Caco-2 (cell line): ENCODE data around the gene BFAR. TPM values are rescaled to one million over a fixed set of nuclear protein-coding genes. Genes with fewer than 3 reads are reported as not detected.
"Not testable (repeated sequence)": the region's sequence is repeated elsewhere in the genome, so short reads cannot be mapped to it uniquely, and the experiment has no call there.

ENCODE experiments used
- BruUV-seq: library from RNA; stranded (reverse); fragments of 400-500 nt; replicated peaks from 2 replicates; lab custom pipeline; 2021; lab: Mats Ljungman, UMichigan
- CTCF ChIA-PET: fragments of 300-600 bp; sonication (Branson Sonifier 250); formaldehyde crosslinking; loops from one replicate; lab custom pipeline; 2022; ENCODE audit warnings: antibody characterized with exemption; lab: Charles Lee
- POLR2A ChIA-PET: fragments of 300-600 bp; sonication (Branson Sonifier 250); formaldehyde crosslinking; loops from one replicate; lab custom pipeline; 2022; ENCODE audit warnings: antibody characterized with exemption; lab: Charles Lee
- DNase-seq, 2 experiments: peaks; one replicate each; pipeline versions ENCODE4 v3.0.0 to v3.0.0-alpha.2; 2020 to 2022
- H3K27me3 ChIP-seq: replicated peaks from 2 replicates; pipeline ENCODE4 v1.6.0; 2011; ENCODE audit warnings: low read length; ENCODE audit not compliant: control insufficient read depth, insufficient read depth
- H3K36me3 ChIP-seq: 2 replicates; pipeline ENCODE4 v1.5.1; 2011; ENCODE audit warnings: low read length; ENCODE audit not compliant: control insufficient read depth, insufficient read depth
- H3K4me1 ChIP-seq: fragments of 250-450 bp; sonication (Bioruptor Pico); 2 replicates; pipeline ENCODE4 v1.5.1; 2020; ENCODE audit warnings: mild to moderate bottlenecking
- H3K4me3 ChIP-seq: 2 replicates; pipeline ENCODE4 v1.5.1; 2011; ENCODE audit warnings: low read depth, mild to moderate bottlenecking, control low read depth, low read length
- H3K9me3 ChIP-seq: fragments of 250-450 bp; sonication (Bioruptor Pico); 2 replicates; pipeline ENCODE4 v1.5.1; 2020; ENCODE audit warnings: mild to moderate bottlenecking, moderate library complexity
- H3K27ac Mint-ChIP-seq: one replicate; pipeline ENCODE4 v1.8.0; 2022; ENCODE audit warnings: mixed read lengths; ENCODE audit not compliant: unreplicated experiment
- H3K27me3 Mint-ChIP-seq: one replicate; pipeline ENCODE4 v1.8.0; 2022; ENCODE audit warnings: mixed read lengths; ENCODE audit not compliant: insufficient read depth, unreplicated experiment
- H3K36me3 Mint-ChIP-seq: one replicate; pipeline ENCODE4 v1.8.0; 2022; ENCODE audit warnings: mild to moderate bottlenecking, mixed read lengths; ENCODE audit not compliant: insufficient read depth, unreplicated experiment
- H3K4me1 Mint-ChIP-seq: one replicate; pipeline ENCODE4 v1.8.0; 2022; ENCODE audit warnings: low read depth, mixed read lengths; ENCODE audit not compliant: unreplicated experiment
- H3K4me3 Mint-ChIP-seq: one replicate; pipeline ENCODE4 v1.8.0; 2022; ENCODE audit warnings: mild to moderate bottlenecking, moderate library complexity, mixed read lengths; ENCODE audit not compliant: unreplicated experiment
- H3K9me3 Mint-ChIP-seq: one replicate; pipeline ENCODE4 v1.8.0; 2022; ENCODE audit warnings: mixed read lengths; ENCODE audit not compliant: unreplicated experiment
- intact Hi-C: fragments of 100-400 bp; cut with micrococcal nuclease; formaldehyde crosslinking; loops from one replicate; pipeline ENCODE4 v1.10.0; 2022; ENCODE audit not compliant: unreplicated experiment
- total RNA-seq: library from RNA; stranded (reverse); gene quantifications from 2 replicates; pipeline ENCODE4 v1.2.3, GENCODE V29; 2022
- TF ChIP-seq, protein P1 (sequence below), 2 experiments: fragments of 200-600 bp in 1 of 2; IDR thresholded peaks; 1 replicate in 1 of 2; 2 replicates in 1 of 2; pipeline versions ENCODE4 v1.5.1 to v1.8.0; 2011 to 2022; ENCODE audit warnings: antibody characterized with exemption in 1 of 2, control low read depth in 1 of 2, inconsistent platforms in 1 of 2, low read depth in 1 of 2, low read length in 1 of 2, mild to moderate bottlenecking in 1 of 2, moderate library complexity in 1 of 2; ENCODE audit not compliant: insufficient read depth in 1 of 2, severe bottlenecking in 1 of 2, unreplicated experiment in 1 of 2

BFAR gene
- total RNA-seq, 1 experiment from 2014 or later = 42.7 TPM

DNA sequence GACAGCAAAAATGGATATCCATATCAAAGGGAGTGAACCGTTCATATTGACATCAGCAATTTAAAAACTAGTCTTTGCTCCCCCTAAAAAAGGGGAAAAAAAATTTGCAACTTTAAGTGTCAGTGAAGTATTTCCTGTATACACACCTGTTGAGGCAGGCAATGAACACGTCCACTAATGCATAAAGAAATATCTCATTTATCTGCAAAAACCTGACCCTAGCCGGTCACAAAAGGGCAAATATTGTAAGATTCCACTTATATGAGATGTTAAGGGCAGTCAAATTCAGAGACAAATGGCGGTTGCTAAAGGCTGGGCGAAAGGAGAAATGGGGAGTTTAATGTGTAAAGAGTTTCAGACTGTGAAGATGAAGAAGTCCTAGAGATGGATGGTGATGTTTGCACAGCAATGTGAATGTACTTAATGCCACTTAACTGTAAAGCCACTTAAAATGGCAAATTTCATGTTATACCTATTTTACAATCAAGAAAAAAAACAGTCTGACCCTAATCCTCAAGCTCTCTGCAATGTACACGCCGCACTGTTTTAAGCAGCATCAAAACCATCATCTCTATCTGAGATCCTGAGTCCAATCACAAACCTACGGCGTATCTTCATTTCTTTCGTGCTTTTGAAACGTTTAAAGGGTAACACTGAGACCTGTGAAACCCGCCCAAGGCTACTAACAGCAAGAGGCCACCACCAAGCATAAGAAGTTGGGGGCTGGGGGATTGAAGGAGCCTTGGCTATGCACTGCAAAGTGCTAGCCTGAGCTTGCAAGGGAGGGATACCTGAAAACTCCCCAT, 3.7 kb upstream of the BFAR start:
- Histone ChIP-seq H3K36me3 (no peaks in the 10 kb centered on the region), H3K27me3 (no peaks in the 10 kb centered on the region; the same call in 1 of the 2 replicates), H3K9me3 (no peaks in the 10 kb centered on the region), H3K4me3 (peak overlapping the region; percentile 76), H3K4me1 (peaks cover 5% of the 10 kb centered on the region)
- Mint-ChIP-seq H3K27me3 (no peaks in the 10 kb centered on the region), H3K27ac (peak overlapping the region; percentile 94), H3K4me1 (peaks cover 7% of the 10 kb centered on the region), H3K9me3 (no peaks in the 10 kb centered on the region), H3K4me3 (peak overlapping the region; percentile 97), H3K36me3 (peaks cover 36% of the 10 kb centered on the region)
- TF ChIP-seq, protein P1, sequence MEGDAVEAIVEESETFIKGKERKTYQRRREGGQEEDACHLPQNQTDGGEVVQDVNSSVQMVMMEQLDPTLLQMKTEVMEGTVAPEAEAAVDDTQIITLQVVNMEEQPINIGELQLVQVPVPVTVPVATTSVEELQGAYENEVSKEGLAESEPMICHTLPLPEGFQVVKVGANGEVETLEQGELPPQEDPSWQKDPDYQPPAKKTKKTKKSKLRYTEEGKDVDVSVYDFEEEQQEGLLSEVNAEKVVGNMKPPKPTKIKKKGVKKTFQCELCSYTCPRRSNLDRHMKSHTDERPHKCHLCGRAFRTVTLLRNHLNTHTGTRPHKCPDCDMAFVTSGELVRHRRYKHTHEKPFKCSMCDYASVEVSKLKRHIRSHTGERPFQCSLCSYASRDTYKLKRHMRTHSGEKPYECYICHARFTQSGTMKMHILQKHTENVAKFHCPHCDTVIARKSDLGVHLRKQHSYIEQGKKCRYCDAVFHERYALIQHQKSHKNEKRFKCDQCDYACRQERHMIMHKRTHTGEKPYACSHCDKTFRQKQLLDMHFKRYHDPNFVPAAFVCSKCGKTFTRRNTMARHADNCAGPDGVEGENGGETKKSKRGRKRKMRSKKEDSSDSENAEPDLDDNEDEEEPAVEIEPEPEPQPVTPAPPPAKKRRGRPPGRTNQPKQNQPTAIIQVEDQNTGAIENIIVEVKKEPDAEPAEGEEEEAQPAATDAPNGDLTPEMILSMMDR (IDR thresholded peaks at IDR 0.05; ENCODE audit: insufficient read depth in 1 of 2, low read depth in 1 of 2, low read length in 1 of 2, severe bottlenecking in 1 of 2, unreplicated experiment in 1 of 2) = no peak
- ChIA-PET POLR2A (no interaction called here), CTCF (no interaction called here)
- intact Hi-C loops = no loop called here
- TSS peak; percentile 11 for BruUV-seq
- DNase-seq = peak in 1 of 2 experiments; percentile 4

DNA sequence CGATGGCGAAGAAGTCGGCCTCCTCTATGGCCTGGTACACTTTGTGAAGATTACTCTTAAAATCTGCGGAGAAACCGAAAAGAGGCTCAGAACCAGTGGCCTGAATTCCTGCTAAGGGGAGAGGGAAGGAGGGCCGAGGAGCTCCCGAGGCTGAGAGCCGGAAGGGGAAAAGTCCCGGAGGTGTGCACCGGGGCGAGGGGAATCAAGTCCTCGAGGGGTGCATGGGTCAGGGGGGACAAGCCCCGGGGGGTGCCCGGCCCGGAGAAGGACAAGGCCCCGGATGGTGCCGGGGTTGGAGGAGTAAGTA, 3.2 kb upstream of the BFAR start:
- CTCF ChIA-PET = no interaction called here
- Mint-ChIP-seq H3K36me3 (peaks cover 39% of the 10 kb centered on the region), H3K27me3 (no peaks in the 10 kb centered on the region)

DNA sequence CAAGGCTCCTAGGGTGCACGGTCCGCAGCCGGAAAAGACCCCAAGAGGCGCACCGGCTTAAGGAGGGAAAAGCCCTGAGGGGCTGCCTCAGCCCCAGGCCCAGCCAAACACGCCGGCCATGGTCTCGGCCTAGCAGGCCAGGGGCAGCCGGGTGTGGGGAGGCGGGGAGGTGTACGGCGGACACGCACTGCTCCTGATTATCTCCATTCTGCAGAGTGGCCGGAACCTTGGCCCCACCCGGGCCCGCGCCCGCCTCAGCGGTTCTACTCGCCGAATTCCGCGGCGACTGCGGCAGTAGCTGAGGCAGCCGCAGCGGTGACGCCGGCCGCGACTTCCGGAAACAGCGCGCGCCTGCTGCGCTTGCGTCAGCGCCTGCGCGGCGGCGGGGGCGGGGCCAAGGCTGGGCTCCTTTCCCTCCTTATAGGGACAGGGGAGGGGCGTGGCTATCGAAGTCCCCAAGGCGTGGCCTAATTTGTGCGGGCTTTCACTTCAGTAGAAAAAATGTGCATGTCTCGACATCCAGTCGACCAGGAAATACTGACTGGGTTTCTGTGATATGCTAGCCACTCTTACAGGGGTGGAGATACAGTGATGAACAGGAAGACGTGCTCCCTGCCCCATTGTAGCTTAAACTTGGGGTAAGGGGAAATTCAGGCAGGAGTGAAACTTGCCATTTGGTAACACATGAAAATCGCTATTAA, 2.7 kb upstream of the BFAR start, which contains the start of gene PARN:
PARN (minus strand) TSS at position 342 of the 701 bp plus-strand sequence; CDS start at position 207, 135 bp downstream.
- Histone ChIP-seq H3K4me3 (peak within 1 kb of the TSS; percentile 76), H3K4me1 (peaks cover 16% of the 10 kb centered on the region), H3K9me3 (no peaks in the 10 kb centered on the region), H3K36me3 (no peaks in the 10 kb centered on the region; the same call in 1 of the 2 replicates), H3K27me3 (no peaks in the 10 kb centered on the region; the same call in 1 of the 2 replicates)
- CTCF ChIA-PET = no interaction called here
- Mint-ChIP-seq H3K27me3 (no peaks in the 10 kb centered on the region), H3K4me3 (peak within 1 kb of the TSS; percentile 97), H3K36me3 (peaks cover 34% of the 10 kb centered on the region), H3K9me3 (no peaks in the 10 kb centered on the region), H3K4me1 (peaks cover 7% of the 10 kb centered on the region), H3K27ac (peak within 1 kb of the TSS; percentile 94)
- BruUV-seq = no TSS peak
- intact Hi-C loops = no loop called here
- POLR2A ChIA-PET = interaction anchor here (0.6 to 0.7 kb wide), 2 partner anchors 21 to 85 kb away, joined by 3 to 5 read pairs; no protein-coding TSS in a partner anchor
- TF ChIP-seq, protein P1 (IDR thresholded peaks at IDR 0.05; ENCODE audit: insufficient read depth in 1 of 2, low read depth in 1 of 2, low read length in 1 of 2, severe bottlenecking in 1 of 2, unreplicated experiment in 1 of 2) = no peak
- DNase-seq = peak; percentile 96

More for the DNA sequence above, 3.2 kb upstream of the BFAR start:
- TF ChIP-seq, protein P1 (IDR thresholded peaks at IDR 0.05; ENCODE audit: insufficient read depth in 1 of 2, low read depth in 1 of 2, low read length in 1 of 2, severe bottlenecking in 1 of 2, unreplicated experiment in 1 of 2) = no peak
- POLR2A ChIA-PET = no interaction called here
- Mint-ChIP-seq H3K4me3 (peak overlapping the region; percentile 97), H3K9me3 (no peaks in the 10 kb centered on the region), H3K4me1 (peaks cover 7% of the 10 kb centered on the region), H3K27ac (peak overlapping the region; percentile 94)
- Histone ChIP-seq H3K9me3 (no peaks in the 10 kb centered on the region), H3K27me3 (no peaks in the 10 kb centered on the region; the same call in 1 of the 2 replicates), H3K4me1 (peaks cover 11% of the 10 kb centered on the region), H3K4me3 (peak overlapping the region; percentile 76), H3K36me3 (no peaks in the 10 kb centered on the region; the same call in 1 of the 2 replicates)
- BruUV-seq = no TSS peak
- intact Hi-C loops = no loop called here
- DNase-seq = no peak

- H3K36me3 ChIP-seq, H3K27me3 Mint-ChIP-seq, H3K4me1 Mint-ChIP-seq, intact Hi-C loops, DNase-seq, BruUV-seq, H3K27me3 ChIP-seq, H3K9me3 Mint-ChIP-seq, CTCF ChIA-PET, H3K9me3 ChIP-seq: not testable (repeated sequence)
- Mint-ChIP-seq H3K27ac (peak overlapping the region; percentile 94), H3K4me3 (peak overlapping the region; percentile 97), H3K36me3 (peaks cover 27% of the 10 kb centered on the region)
- Histone ChIP-seq H3K4me1 (peaks cover 22% of the 10 kb centered on the region), H3K4me3 (peak overlapping the region; percentile 19)
- POLR2A ChIA-PET = interaction anchor here (0.6 to 0.7 kb wide), 2 partner anchors 22 to 85 kb away, joined by 3 to 5 read pairs; no protein-coding TSS in a partner anchor
These were observed 2.0 kb upstream of the BFAR start for GRCh38 chr16:14630620-14631330.
